HG03097 (cell line): Measurements from ENCODE around the gene NRXN2.

Experiments
- ATAC-seq: cut with Tn5 transposase; IDR thresholded peaks from one replicate; pipeline ENCODE4 v1.9.1; 2021; ENCODE audit not compliant: unreplicated experiment, low FRiP score

NRXN2 gene

GRCh38 chr11:64744544-64745188 is 21.7 kb upstream of the NRXN2 start:
- ATAC-seq: no peak

- no peak for ATAC-seq
Observed at GRCh38 chr11:64743591-64744543, 20.9 kb upstream of the NRXN2 start, which contains the start of gene RASGRP2. Gene RASGRP2, minus strand, starts transcription at chr11:64744142. Its CDS starts 1,276 bp downstream, at chr11:64742866.

GRCh38 chr11:64742889-64743590 is 20.0 kb upstream of the NRXN2 start:
- peak; percentile 33 for ATAC-seq

GRCh38 chr11:64742087-64742888 is 19.3 kb upstream of the NRXN2 start:
- ATAC-seq: no peak

- ATAC-seq: no peak
Observed at GRCh38 chr11:64741375-64742086, 18.5 kb upstream of the NRXN2 start.

- no peak for ATAC-seq
Observed at GRCh38 chr11:64739871-64740270, 16.9 kb upstream of the NRXN2 start.

- no peak for ATAC-seq
Observed at GRCh38 chr11:64736654-64737053, 13.7 kb upstream of the NRXN2 start.

- no peak for ATAC-seq
Observed at GRCh38 chr11:64735725-64736259, 12.8 kb upstream of the NRXN2 start.

- ATAC-seq: no peak
Observed at GRCh38 chr11:64734811-64735724, 12.1 kb upstream of the NRXN2 start.

GRCh38 chr11:64731601-64732000 is 8.6 kb upstream of the NRXN2 start:
- ATAC-seq: no peak

- ATAC-seq: no peak
Observed at GRCh38 chr11:64729851-64730382, 6.9 kb upstream of the NRXN2 start.

GRCh38 chr11:64728757-64729365 is 5.9 kb upstream of the NRXN2 start:
- no peak for ATAC-seq

GRCh38 chr11:64726867-64727530 is 4.0 kb upstream of the NRXN2 start:
- ATAC-seq: no peak

- ATAC-seq: no peak
Observed at GRCh38 chr11:64726211-64726641, 3.2 kb upstream of the NRXN2 start.

GRCh38 chr11:64724863-64725532 is 2.0 kb upstream of the NRXN2 start:
- no peak for ATAC-seq
